Immature natural killer cell (primary cell): Measurements from ENCODE around the gene PTPN1. TPM values are rescaled to one million over a fixed set of nuclear protein-coding genes. Genes with fewer than 3 reads are reported as not detected.
A peak's percentile ranks its signal among the peaks of the same experiment; 100 is the strongest.

Source experiments
- DNase-seq, 3 donors: peaks; one replicate each; pipeline ENCODE4 v3.0.0; 2022; ENCODE audit warnings: mixed read lengths in 1 of 3
- H3K27ac Mint-ChIP-seq, 6 donors: one replicate each; pipeline ENCODE4 v1.8.0; 2020; ENCODE audit warnings: mixed read lengths in 6 of 6, mild to moderate bottlenecking in 5 of 6, inconsistent platforms in 4 of 6, moderate library complexity in 3 of 6
- H3K27me3 Mint-ChIP-seq, 3 donors: one replicate each; pipeline ENCODE4 v1.8.0; 2020 to 2021; ENCODE audit warnings: low read depth in 3 of 3, mild to moderate bottlenecking in 3 of 3, mixed read lengths in 3 of 3, moderate library complexity in 3 of 3, inconsistent platforms in 1 of 3
- H3K36me3 Mint-ChIP-seq, 3 donors: one replicate each; pipeline ENCODE4 v1.8.0; 2020; ENCODE audit warnings: mixed read lengths in 3 of 3, inconsistent platforms in 2 of 3, mild to moderate bottlenecking in 2 of 3
- H3K4me1 Mint-ChIP-seq, 2 donors: one replicate each; pipeline ENCODE4 v1.8.0; 2020; ENCODE audit warnings: inconsistent platforms in 2 of 2, mild to moderate bottlenecking in 2 of 2, mixed read lengths in 2 of 2, moderate library complexity in 1 of 2
- H3K4me3 Mint-ChIP-seq, 5 donors: one replicate each; pipeline ENCODE4 v1.8.0; 2020; ENCODE audit warnings: mild to moderate bottlenecking in 5 of 5, mixed read lengths in 5 of 5, inconsistent platforms in 3 of 5, moderate library complexity in 3 of 5
- H3K9me3 Mint-ChIP-seq, 6 donors: one replicate each; pipeline ENCODE4 v1.8.0; 2020; ENCODE audit warnings: mild to moderate bottlenecking in 6 of 6, mixed read lengths in 6 of 6, inconsistent platforms in 4 of 6, moderate library complexity in 3 of 6
- polyA plus RNA-seq, 3 donors: library from polyadenylated mRNA; unstranded; fragments of 300-500 nt; fragmentation: Illumina TruSeq; gene quantifications; one replicate each; pipeline ENCODE4 v1.2.3, GENCODE V29; 2021

The PTPN1 gene
- polyA plus RNA-seq, 3 donors from 2014 or later, result 18.4 to 38.3 (median 19.4) TPM

- DNase-seq, result no peak
- Mint-ChIP-seq H3K4me3 (no peak overlapping the region), H3K4me1 (peaks cover 6 to 18% of the 10 kb centered on the region in 2 donors), H3K27me3 (peaks cover 0 to 3% (median 3%) of the 10 kb centered on the region in 3 donors), H3K27ac (peak overlapping the region in 4 of 6 donors; percentile 14 to 78 (median 44)), H3K36me3 (peaks cover 18 to 49% (median 26%) of the 10 kb centered on the region in 3 donors), H3K9me3 (no peaks in the 10 kb centered on the region)
Measured at GRCh38 chr20:50578061-50578777, 68.0 kb downstream of the PTPN1 start.

GRCh38 chr20:50578778-50579165 lies 68.6 kb downstream of the PTPN1 start:
- Mint-ChIP-seq H3K4me3 (no peak overlapping the region), H3K27ac (no peak overlapping the region), H3K27me3 (peaks cover 0 to 3% (median 3%) of the 10 kb centered on the region in 3 donors), H3K36me3 (peaks cover 18 to 53% (median 26%) of the 10 kb centered on the region in 3 donors), H3K4me1 (peaks cover 2 to 15% of the 10 kb centered on the region in 2 donors), H3K9me3 (no peaks in the 10 kb centered on the region)
- no peak for DNase-seq

- Mint-ChIP-seq H3K4me3 (no peak overlapping the region), H3K36me3 (peaks cover 15 to 49% (median 23%) of the 10 kb centered on the region in 3 donors), H3K27ac (peak overlapping the region in 1 of 6 donors; percentile 9), H3K4me1 (peaks cover 2 to 15% of the 10 kb centered on the region in 2 donors), H3K9me3 (no peaks in the 10 kb centered on the region), H3K27me3 (peaks cover 0 to 3% (median 3%) of the 10 kb centered on the region in 3 donors)
- DNase-seq, result no peak
Measured at GRCh38 chr20:50579511-50579910, 69.3 kb downstream of the PTPN1 start.

GRCh38 chr20:50580016-50580747 lies 70.0 kb downstream of the PTPN1 start:
- Mint-ChIP-seq H3K4me3 (no peak overlapping the region), H3K36me3 (peaks cover 12 to 42% (median 20%) of the 10 kb centered on the region in 3 donors), H3K9me3 (no peaks in the 10 kb centered on the region), H3K4me1 (peaks cover 2 to 12% of the 10 kb centered on the region in 2 donors), H3K27me3 (peaks cover 0 to 3% (median 3%) of the 10 kb centered on the region in 3 donors), H3K27ac (peak overlapping the region in 2 of 6 donors; percentile 6 to 11)
- DNase-seq, result peak; percentile 31 to 49 (median 34)

GRCh38 chr20:50580842-50581544 lies 70.8 kb downstream of the PTPN1 start:
- Mint-ChIP-seq H3K4me3 (no peak overlapping the region), H3K4me1 (peaks cover under 1 to 4% of the 10 kb centered on the region in 2 donors), H3K27me3 (peaks cover 0 to 3% (median 3%) of the 10 kb centered on the region in 3 donors), H3K9me3 (no peaks in the 10 kb centered on the region), H3K27ac (peak overlapping the region in 1 of 6 donors; percentile 6), H3K36me3 (peaks cover 13 to 41% (median 20%) of the 10 kb centered on the region in 3 donors)
- no peak for DNase-seq

- Mint-ChIP-seq H3K36me3 (peaks cover 17 to 41% (median 20%) of the 10 kb centered on the region in 3 donors), H3K4me3 (no peak overlapping the region), H3K9me3 (no peaks in the 10 kb centered on the region), H3K27me3 (peaks cover 0 to 4% (median 3%) of the 10 kb centered on the region in 3 donors), H3K4me1 (no peaks in the 10 kb centered on the region), H3K27ac (no peak overlapping the region)
- DNase-seq, result no peak
Measured at GRCh38 chr20:50582092-50582491, 71.9 kb downstream of the PTPN1 start.

GRCh38 chr20:50582591-50583234 lies 72.5 kb downstream of the PTPN1 start:
- H3K27ac Mint-ChIP-seq, result no peak overlapping the region
- no peak overlapping the region for H3K4me3 Mint-ChIP-seq
- DNase-seq, result no peak
- peaks cover 0 to 5% (median 4%) of the 10 kb centered on the region in 3 donors for H3K27me3 Mint-ChIP-seq
- no peaks in the 10 kb centered on the region for H3K4me1 Mint-ChIP-seq
- peaks cover 17 to 38% (median 20%) of the 10 kb centered on the region in 3 donors for H3K36me3 Mint-ChIP-seq
- no peaks in the 10 kb centered on the region for H3K9me3 Mint-ChIP-seq

- H3K27me3 Mint-ChIP-seq, result peaks cover 3 to 5% (median 4%) of the 10 kb centered on the region in 3 donors
- H3K36me3 Mint-ChIP-seq, result peaks cover 13 to 37% (median 16%) of the 10 kb centered on the region in 3 donors
- H3K4me3 Mint-ChIP-seq, result no peak overlapping the region
- H3K9me3 Mint-ChIP-seq, result no peaks in the 10 kb centered on the region
- DNase-seq, result no peak
- peaks cover 0 to 4% of the 10 kb centered on the region in 2 donors for H3K4me1 Mint-ChIP-seq
- H3K27ac Mint-ChIP-seq, result peak overlapping the region in 1 of 6 donors; percentile 49
Measured at GRCh38 chr20:50583442-50584150, 73.4 kb downstream of the PTPN1 start.

GRCh38 chr20:50584687-50585086 lies 74.5 kb downstream of the PTPN1 start:
- Mint-ChIP-seq H3K9me3 (no peaks in the 10 kb centered on the region), H3K4me3 (no peak overlapping the region), H3K36me3 (peaks cover 11 to 35% (median 12%) of the 10 kb centered on the region in 3 donors), H3K4me1 (peaks cover 0 to 4% of the 10 kb centered on the region in 2 donors), H3K27me3 (peaks cover 3 to 5% (median 4%) of the 10 kb centered on the region in 3 donors), H3K27ac (peak overlapping the region in 2 of 6 donors; percentile 28 to 76)
- DNase-seq, result no peak

- Mint-ChIP-seq H3K4me1 (peaks cover 0 to 4% of the 10 kb centered on the region in 2 donors), H3K36me3 (peaks cover 7 to 31% (median 10%) of the 10 kb centered on the region in 3 donors), H3K27ac (peak overlapping the region in 1 of 6 donors; percentile 40), H3K9me3 (no peaks in the 10 kb centered on the region), H3K27me3 (peaks cover 3 to 5% (median 4%) of the 10 kb centered on the region in 3 donors), H3K4me3 (no peak overlapping the region)
- DNase-seq, result no peak
Measured at GRCh38 chr20:50585214-50585613, 75.0 kb downstream of the PTPN1 start.

- no peaks in the 10 kb centered on the region for H3K9me3 Mint-ChIP-seq
- peak overlapping the region in 2 of 6 donors; percentile 30 for H3K27ac Mint-ChIP-seq
- peaks cover 2 to 26% (median 6%) of the 10 kb centered on the region in 3 donors for H3K36me3 Mint-ChIP-seq
- H3K4me1 Mint-ChIP-seq, result peaks cover 0 to 4% of the 10 kb centered on the region in 2 donors
- no peak overlapping the region for H3K4me3 Mint-ChIP-seq
- H3K27me3 Mint-ChIP-seq, result peaks cover 3 to 5% (median 4%) of the 10 kb centered on the region in 3 donors
- no peak for DNase-seq
Measured at GRCh38 chr20:50585678-50586077, 75.5 kb downstream of the PTPN1 start.

- H3K4me3 Mint-ChIP-seq, result no peak overlapping the region
- DNase-seq, result no peak
- H3K27ac Mint-ChIP-seq, result peak overlapping the region in 2 of 6 donors; percentile 16 to 35
- peaks cover 0 to 18% (median 5%) of the 10 kb centered on the region in 3 donors for H3K36me3 Mint-ChIP-seq
- peaks cover 3 to 6% (median 5%) of the 10 kb centered on the region in 3 donors for H3K27me3 Mint-ChIP-seq
- H3K9me3 Mint-ChIP-seq, result no peaks in the 10 kb centered on the region
- H3K4me1 Mint-ChIP-seq, result peaks cover 0 to 4% of the 10 kb centered on the region in 2 donors
Measured at GRCh38 chr20:50586531-50587232, 76.5 kb downstream of the PTPN1 start.
